GM12874 (cell line): ENCODE measurements around the gene PTGFRN.

Experiments used
- TF ChIP-seq, protein P1 (sequence below): IDR thresholded peaks from 2 replicates; pipeline ENCODE4 v1.5.1; 2011; ENCODE audit warnings: low read depth, mild to moderate bottlenecking, control low read depth, low read length, moderate library complexity; ENCODE audit not compliant: insufficient read depth

PTGFRN gene

DNA sequence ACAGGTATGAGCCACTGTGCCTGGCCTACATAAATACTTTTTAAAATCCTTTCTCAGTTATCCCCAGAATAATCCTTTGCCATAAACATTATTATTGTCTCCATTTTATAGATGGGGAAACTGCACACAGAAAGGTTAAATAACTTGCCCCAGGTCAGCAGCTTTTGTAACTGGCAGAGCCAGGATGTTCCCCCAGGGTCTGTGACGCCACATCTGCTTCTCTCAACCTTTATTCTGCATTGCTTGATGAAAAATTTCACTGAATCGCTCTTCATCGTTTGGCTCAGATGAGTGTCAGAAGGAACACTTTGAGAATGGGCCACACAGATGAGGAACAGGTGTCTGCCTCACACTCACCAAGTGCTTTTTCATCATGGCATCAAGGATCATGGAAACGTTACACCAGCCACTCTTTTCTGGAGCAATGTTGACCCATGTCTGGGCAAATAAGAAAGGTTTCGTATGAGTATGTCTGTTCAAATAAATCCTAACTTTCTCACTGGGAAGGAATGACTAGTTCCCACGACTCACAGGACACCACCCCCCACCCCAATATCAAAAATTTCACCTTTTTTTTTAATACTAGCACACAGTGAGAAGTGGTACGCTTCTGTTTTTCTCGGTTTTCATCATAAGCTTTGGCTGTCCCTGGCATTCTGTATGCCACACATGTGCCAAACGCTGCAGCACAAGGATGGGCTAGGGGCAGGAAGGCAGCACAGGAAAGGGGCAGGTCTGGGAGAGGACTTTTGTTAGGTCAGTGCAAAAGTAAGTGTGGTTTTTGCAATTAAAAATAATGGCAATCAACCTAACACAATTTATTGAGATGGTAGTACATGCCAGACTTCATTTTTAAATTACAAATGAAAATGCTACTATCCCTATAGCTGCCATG lies 9.0 kb upstream of the PTGFRN start:
- TF ChIP-seq, protein P1, sequence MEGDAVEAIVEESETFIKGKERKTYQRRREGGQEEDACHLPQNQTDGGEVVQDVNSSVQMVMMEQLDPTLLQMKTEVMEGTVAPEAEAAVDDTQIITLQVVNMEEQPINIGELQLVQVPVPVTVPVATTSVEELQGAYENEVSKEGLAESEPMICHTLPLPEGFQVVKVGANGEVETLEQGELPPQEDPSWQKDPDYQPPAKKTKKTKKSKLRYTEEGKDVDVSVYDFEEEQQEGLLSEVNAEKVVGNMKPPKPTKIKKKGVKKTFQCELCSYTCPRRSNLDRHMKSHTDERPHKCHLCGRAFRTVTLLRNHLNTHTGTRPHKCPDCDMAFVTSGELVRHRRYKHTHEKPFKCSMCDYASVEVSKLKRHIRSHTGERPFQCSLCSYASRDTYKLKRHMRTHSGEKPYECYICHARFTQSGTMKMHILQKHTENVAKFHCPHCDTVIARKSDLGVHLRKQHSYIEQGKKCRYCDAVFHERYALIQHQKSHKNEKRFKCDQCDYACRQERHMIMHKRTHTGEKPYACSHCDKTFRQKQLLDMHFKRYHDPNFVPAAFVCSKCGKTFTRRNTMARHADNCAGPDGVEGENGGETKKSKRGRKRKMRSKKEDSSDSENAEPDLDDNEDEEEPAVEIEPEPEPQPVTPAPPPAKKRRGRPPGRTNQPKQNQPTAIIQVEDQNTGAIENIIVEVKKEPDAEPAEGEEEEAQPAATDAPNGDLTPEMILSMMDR, result no peak

DNA sequence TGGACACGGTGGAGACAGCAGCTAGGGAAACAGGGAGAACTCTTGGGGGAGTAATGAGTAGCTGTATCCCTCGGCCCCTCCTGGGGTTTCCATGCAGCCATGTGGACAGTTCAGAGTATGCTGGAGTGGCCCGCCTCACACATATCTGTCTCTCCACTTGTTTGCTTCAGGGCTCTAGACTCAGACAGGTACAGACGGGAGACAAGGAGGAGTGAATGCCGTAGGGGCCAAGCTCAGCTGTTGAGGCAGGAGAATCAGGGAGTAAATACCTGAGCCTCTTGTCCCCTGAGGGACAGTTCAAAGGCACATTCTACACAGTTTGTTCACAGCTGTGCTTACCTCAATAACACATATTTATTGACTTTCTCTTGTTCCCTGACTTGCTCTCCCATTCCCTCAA lies 7.7 kb upstream of the PTGFRN start:
- TF ChIP-seq, protein P1, result no peak

DNA sequence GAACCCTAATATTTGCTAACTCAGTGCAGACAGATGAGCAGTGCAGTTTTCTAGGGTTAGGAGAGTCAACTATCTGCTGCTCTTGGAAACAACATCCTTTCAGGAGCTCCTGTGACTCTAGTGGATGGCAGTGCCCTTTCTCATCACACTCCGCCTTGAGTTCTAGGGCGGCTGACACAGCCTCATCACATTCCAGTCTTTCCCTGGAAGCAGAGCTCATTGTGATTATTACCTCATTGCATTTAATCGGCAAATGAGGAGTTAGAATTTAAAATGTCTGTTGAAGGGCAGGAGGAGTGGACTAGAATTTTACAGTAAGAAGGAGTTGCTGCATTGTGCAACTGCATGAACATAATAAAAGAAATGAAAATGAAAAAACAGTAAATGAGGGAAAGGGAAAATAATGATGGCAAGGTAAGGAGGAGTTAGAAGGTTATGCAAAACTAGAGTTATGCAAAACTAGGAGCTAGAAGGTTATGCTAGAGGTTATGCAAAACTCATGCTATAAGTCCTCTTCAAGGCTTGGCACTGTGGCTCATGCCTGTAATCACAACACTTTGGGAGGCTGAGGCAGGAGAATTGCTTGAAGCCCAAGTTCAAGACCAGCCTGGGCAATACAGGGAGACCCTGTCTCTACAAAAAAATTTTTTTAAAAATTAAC lies 6.9 kb upstream of the PTGFRN start:
- TF ChIP-seq, protein P1, result no peak

DNA sequence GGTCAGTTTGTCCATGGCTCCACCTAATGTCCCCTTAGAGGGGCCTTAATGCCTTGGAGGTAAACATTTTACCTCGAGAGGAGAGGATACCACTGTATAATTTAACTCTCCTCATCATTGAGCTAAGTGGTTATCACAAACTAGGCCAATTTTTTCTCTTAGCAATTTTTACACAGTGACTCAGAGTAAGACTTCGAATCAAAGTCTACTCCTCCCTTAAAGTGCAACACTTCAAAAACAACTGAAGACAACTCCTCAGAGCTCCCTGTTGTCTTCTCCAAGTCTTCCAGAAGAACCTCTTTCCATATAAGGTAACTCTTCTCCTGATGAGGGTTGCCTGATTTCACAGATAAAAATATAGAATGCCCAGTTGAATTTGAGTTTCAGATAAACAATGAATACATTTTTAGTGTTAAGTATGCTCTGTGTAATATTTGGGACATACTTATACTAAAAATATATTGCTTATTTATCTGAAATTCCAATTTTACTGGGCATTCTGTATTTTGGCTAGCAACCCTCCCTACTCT lies 4.9 kb upstream of the PTGFRN start:
- TF ChIP-seq, protein P1, result no peak

DNA sequence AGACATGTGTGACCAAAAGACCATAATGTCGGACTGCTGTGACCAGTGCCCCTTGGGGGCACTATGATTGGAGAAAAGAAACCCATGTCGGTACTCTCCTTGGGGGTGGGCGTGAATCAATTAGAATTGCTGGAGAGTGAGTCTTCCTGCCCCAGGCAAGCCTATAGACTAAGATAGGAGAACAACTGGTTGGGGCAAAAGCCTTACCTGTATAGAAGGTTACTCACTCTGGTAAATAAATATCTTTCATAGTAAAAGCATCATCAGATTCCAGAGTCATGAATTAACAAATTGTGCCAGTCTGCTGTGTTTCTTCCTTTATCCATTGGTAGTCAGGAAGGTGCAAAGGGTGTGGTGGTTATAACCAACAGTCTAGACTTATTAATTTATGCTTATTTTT lies 2.9 kb upstream of the PTGFRN start:
- TF ChIP-seq, protein P1, result no peak

DNA sequence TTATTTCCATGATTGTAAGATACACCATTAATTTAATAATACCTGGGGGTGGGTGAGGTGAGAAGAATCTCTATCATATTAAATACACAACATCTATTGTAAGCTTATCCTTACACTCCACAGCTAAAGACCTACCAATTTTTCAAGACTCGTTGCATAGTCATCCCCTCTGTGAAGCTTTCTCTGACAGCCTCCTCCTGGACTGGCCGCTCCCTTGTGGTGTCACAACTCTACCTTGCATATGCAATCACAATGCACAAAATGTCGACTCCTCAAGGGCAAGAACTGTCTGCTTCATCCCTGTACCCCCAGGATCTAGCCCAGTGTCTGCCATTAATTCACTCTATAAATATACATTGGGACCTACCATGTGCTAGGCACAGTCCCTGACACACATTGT lies 2.4 kb upstream of the PTGFRN start:
- TF ChIP-seq, protein P1, result no peak

- TF ChIP-seq, protein P1, result no peak
Measured at GRCh38 chr1:116908266-116908665, 1.4 kb upstream of the PTGFRN start.
